HK-2 (cell line): ENCODE data around the gene PIH1D1.
A peak's percentile ranks its signal among the peaks of the same experiment; 100 is the strongest.
"Not testable (repeated sequence)": the region's sequence is repeated elsewhere in the genome, so short reads cannot be mapped to it uniquely, and the experiment has no call there.

ENCODE experiments used
- DNase-seq: peaks from one replicate; pipeline ENCODE4 v3.0.0-alpha.2; 2018; ENCODE audit not compliant: unreplicated experiment

Gene PIH1D1

DNA sequence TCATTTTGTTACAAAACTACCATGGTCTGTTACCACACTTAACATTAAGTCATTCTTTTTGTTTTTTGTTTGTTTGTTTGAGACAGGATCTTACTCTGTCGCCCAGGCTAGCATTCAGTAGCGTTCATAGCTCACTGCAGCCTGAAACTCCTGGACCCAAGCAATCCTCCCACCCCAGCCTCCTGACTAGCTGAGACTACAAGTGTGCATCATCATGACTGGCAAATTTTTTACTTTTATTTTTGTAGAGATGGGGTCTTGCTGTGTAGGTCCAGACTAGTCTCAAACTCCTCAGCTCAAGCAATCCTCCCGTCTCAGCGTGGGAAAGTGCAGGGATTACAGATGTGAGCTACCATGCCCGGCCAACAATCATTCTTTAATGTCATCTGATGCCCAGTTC is 4.7 kb upstream of the PIH1D1 start:
- no peak for DNase-seq

DNA sequence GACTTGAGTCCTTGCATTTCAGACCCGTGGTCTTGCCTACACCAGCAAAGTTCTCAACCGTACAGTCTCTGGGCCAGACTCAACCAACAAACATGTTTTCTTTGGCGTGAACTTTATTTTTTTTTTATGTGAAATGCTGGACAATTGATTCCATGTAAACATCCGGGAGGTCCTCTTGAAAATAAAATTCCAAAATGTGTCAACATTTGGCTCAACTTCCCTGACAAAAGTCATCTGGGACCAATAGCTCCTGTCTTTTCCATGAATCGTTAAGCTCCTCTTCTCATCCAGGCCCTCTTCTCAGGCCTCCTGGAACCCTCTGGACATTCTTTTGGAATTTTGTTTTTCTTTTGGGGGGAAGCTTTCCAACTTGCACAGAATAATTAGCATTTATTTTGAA is 4.2 kb upstream of the PIH1D1 start:
- DNase-seq: no peak

DNA sequence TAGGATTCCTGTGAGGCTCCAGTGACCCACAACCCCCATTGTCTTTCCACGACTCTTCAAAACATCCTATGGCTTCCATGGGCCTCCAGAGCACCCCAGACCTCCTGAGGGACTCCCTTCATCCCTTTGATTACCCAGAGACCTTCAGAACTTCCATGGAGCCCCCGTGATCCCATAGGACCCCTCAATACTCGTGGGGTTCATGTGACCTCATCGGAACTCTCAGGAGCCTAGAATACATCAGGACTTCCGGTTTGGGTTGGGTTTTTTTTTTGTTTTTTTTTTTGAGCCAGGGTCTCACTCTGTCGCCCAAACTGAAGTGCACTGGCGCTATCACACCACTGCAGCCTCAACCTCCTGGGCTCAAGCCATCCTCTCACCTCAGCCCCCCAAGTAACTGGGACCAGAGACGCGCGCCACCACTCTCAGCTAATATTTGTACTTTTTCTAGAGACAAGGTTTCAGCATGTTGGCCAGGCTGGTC is 2.2 kb upstream of the PIH1D1 start:
- no peak for DNase-seq

DNA sequence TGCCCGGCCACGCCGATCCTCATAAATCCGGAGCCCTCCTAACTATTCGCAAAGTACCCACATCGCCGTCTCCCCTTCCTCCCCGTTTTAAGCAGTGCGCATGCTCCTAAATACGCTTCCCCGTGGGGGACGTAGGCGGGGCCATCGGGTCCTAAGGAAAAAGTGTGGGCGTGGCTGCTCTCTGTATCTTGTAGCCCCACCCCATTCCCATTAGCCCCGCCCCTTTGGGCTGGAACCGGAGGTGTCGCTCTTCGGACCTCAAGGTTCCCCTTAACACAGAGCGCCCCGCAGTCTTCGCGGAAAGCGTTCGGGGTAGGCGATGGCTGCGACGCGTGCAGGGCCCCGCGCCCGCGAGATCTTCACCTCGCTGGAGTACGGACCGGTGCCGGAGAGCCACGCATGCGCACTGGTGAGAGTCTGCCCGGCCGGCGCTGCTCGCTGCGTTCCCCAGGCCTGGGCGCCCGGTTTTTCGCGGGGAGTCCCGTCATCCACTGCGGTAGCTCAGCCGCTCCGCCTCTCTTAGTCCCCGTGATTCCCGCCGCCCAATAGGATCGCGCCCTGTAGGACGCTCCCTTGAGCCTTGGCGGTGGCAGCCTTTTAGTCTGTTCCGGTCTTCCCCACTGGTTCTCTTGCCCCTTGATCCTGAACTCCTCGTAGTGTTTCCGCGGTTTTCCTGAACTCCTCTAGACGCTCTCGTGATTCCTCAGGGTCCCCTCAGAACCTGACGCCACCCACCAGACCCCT is 1.6 kb upstream of the PIH1D1 start, which contains the start of gene ALDH16A1:
ALDH16A1 (plus strand) TSS at position 213 of the 744 bp plus-strand sequence; CDS start at position 320, 107 bp downstream.
- DNase-seq: peak; percentile 98

- DNase-seq: no peak
Observed at GRCh38 chr19:49450405-49450804, 1.2 kb downstream of the PIH1D1 start.

- DNase-seq: no peak
Observed at GRCh38 chr19:49448432-49448786, 3.2 kb downstream of the PIH1D1 start.

GRCh38 chr19:49447485-49448431 is 3.9 kb downstream of the PIH1D1 start:
- DNase-seq: no peak

GRCh38 chr19:49445997-49446396 is 5.6 kb downstream of the PIH1D1 start:
- no peak for DNase-seq

DNA sequence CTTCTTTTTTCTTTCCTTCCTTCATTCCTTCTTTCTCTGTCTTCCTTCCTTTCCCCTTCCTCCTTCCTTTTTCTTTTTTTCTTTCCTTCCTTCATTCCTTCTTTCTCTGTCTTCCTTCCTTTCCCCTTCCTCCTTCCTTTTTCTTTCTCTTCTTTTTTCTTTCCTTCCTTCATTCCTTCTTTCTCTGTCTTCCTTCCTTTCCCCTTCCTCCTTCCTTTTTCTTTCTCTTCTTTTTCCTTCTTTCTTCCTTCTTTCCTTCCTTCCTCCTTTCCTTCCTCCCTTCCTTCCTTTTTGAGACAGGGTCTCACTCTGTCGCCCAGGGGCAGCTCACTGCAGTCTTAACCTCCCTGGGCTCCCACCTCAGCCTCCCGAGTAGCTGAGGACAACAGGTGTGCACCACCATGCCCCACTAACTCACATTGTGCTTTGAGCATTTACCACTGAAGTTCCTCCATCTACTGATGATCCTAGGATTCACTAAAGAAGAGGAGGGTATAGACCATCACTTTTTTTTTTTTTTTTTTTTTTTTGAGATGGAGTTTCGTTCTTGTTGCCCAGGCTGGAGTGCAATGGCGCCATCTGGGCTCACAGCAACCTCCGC is 7.4 kb downstream of the PIH1D1 start:
- not testable (repeated sequence) for DNase-seq

GRCh38 chr19:49443366-49444099 is 8.1 kb downstream of the PIH1D1 start:
- DNase-seq: peak; percentile 93

- peak; percentile 94 for DNase-seq
Observed at GRCh38 chr19:49442771-49443365, 8.7 kb downstream of the PIH1D1 start.

- no peak for DNase-seq
Observed at GRCh38 chr19:49442354-49442753, 9.3 kb downstream of the PIH1D1 start.

DNA sequence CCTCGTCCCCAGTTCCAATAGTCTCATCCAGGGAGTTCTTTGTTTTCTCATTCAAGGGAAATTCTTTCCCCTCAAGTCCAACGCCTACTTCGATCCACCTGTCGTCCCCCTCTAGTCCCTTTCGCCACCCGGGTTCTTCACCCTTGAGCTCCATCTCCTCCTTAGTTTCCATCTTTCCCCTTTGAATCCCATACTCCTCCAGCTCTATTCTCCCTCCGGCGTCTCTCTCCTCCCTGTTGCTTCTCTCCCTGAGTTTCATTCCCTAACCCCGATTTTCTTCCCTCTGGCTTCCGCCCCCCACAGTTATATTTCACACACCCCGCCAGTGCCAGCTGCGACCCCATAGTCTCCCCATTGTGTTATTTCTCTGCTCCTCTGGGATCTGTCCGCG is 9.7 kb downstream of the PIH1D1 start:
- DNase-seq: no peak

DNA sequence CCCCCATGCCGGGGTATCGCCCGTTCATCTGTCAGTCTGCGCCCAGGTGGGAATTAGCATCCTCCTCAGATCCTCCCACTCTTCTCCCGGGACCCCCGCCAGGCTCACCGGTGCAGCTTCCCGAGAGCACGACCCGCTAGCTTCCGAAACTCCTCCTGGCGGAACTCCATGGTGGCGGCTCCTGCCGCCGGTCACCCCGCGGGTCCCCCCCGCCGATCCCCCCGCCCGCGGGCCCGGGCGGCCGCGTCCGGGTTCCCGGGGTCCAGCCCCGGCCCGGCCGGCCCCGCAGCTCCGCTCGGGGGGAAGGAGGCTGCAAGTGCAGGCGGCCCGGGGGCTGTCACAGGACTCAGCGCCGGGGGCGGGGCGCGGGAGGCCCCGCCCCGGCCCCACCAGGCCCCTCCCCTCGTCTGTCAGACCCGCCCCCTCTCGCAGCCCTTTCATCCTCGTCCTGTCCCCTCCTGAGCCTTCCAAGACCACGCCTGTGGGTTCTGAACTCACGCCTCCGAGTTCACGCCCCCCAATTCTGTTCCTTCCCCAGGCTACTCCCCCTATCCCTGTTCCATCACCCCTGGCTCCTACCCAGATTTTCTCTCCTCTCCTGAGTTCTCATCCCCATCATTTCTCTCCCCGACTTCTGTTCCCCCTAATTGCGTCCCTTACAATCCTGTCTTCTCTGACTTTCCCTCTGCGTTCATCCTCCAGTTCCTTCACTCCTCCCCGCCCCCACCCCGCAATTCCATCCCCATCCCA is 10.2 kb downstream of the PIH1D1 start, which contains the start of gene SLC17A7:
SLC17A7 (minus strand) TSS at position 318 of the 750 bp plus-strand sequence; CDS start at position 170, 148 bp downstream.
- no peak for DNase-seq

GRCh38 chr19:49440439-49441209 is 11.0 kb downstream of the PIH1D1 start:
- no peak for DNase-seq

DNA sequence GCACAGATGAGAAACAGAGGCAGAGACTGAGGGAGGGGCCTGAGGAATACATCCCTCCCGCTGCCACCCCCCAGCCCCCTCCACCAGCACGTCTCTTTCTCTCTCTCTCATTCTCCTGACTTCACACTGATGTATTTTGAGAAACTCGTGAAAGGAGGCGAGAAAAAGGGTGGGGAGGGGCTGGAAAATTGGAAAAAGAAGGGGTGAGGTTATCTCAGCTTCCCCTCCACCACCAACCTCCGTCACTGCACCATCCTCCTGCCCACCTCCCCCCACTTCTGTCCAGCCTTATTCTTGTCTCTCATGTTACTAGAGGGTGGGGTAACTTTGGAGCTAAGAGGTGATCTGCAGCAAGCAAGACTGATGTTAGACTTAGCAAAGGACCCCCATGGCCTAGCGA is 11.8 kb downstream of the PIH1D1 start:
- DNase-seq: no peak

- DNase-seq: no peak
Observed at GRCh38 chr19:49438261-49438660, 13.4 kb downstream of the PIH1D1 start.

DNA sequence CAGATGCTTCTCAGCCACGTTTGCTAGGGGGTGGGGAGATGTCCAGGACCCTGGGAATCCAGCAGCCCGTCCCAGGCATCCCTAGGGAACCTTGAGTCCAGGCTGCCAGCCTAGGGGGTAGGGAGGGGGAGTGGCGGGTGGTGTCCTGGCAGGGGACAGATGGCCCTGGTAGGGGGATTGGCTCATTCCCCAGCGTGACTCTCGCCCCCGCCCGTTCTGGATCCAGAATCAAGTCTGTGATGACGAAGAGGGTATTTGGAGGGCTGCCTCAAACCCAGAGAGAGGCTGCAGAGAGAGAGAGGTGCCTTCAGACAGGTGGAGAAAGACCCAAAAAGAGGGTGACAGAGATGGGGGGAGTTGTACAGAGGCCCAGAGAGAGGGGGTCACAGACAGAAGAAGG is 14.4 kb downstream of the PIH1D1 start:
- DNase-seq: no peak

GRCh38 chr19:49436381-49437017 is 15.1 kb downstream of the PIH1D1 start:
- no peak for DNase-seq
